Measurements from ENCODE around the gene TMEM119.
"Not testable (repeated sequence)": the region's sequence is repeated elsewhere in the genome, so short reads cannot be mapped to it uniquely, and the experiment has no call there.

TMEM119 gene

GRCh38 chr12:108555383-108555782, 42.5 kb downstream of the TMEM119 start:
- not testable (repeated sequence) for H3K4me3 ChIP-seq (ENCODE audit: low read depth, low read length); DNase-seq (ENCODE audit: low read depth)

GRCh38 chr12:108553799-108554198, 44.1 kb downstream of the TMEM119 start:
- no peak for DNase-seq (ENCODE audit: low read depth)
- no peak overlapping the region for H3K4me3 ChIP-seq (ENCODE audit: low read depth, low read length)

GRCh38 chr12:108551535-108551934, 46.3 kb downstream of the TMEM119 start:
- DNase-seq (ENCODE audit: low read depth) = no peak
- H3K4me3 ChIP-seq (ENCODE audit: low read depth, low read length) = no peak overlapping the region

- H3K4me3 ChIP-seq (ENCODE audit: low read depth, low read length) = no peak overlapping the region
- DNase-seq (ENCODE audit: low read depth) = no peak
Measured at GRCh38 chr12:108548954-108549521, 48.8 kb downstream of the TMEM119 start.

- no peak for DNase-seq (ENCODE audit: low read depth)
- H3K4me3 ChIP-seq (ENCODE audit: low read depth, low read length) = no peak overlapping the region
Measured at GRCh38 chr12:108547686-108548085, 50.2 kb downstream of the TMEM119 start.

- DNase-seq (ENCODE audit: low read depth) = no peak
- H3K4me3 ChIP-seq (ENCODE audit: low read depth, low read length) = no peak overlapping the region
Measured at GRCh38 chr12:108543652-108544051, 54.2 kb downstream of the TMEM119 start.

- H3K4me3 ChIP-seq (ENCODE audit: low read depth, low read length) = no peak overlapping the region
- DNase-seq (ENCODE audit: low read depth) = no peak
Measured at GRCh38 chr12:108542320-108542719, 55.6 kb downstream of the TMEM119 start.
